Iris pigment epithelial cell (primary cell): ENCODE measurements around the gene LZTS3.

Experiments
- DNase-seq: peaks from one replicate; pipeline ENCODE4 v3.0.0-alpha.2; 2011; ENCODE audit warnings: low read depth

The LZTS3 gene

DNA sequence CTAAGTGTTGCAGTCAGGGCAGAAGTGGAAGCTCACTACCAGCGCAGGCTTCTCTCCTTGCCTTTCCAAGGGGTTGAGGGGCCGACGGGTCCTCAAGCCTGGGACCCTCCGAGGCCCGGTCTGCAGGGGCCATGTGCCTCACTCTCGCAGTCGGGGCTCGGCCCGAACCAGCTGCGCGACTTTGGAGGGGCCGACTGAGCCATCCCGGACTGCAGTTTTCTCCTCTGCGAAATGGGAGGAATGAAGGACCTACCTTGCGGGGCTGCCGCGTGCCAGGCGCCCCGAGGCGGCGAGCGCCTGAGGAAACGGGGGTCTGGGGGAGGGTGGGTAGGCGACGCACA is 5.6 kb downstream of the LZTS3 start:
- DNase-seq: no peak

DNA sequence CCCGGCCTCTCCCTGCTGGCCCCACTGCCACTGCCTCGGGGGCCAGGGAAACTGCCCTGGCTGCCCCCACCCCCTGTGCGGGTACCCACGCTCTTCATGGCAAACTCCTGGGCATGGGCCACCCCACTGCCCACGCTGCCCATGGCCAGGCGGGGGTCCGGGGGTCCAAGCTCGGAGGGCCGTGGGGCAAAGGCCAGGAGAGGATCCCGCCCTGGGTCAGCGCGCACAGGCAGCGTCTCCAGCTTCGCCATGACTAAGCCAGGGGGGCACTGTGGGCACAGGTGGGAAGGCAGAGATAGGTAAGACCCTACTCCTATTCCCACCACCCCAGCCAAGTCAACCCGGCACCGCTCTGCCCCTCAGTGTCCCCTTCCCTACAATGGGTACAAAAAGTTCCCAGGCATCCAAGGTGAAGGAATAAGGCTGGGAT is 6.4 kb downstream of the LZTS3 start:
- no peak for DNase-seq

DNA sequence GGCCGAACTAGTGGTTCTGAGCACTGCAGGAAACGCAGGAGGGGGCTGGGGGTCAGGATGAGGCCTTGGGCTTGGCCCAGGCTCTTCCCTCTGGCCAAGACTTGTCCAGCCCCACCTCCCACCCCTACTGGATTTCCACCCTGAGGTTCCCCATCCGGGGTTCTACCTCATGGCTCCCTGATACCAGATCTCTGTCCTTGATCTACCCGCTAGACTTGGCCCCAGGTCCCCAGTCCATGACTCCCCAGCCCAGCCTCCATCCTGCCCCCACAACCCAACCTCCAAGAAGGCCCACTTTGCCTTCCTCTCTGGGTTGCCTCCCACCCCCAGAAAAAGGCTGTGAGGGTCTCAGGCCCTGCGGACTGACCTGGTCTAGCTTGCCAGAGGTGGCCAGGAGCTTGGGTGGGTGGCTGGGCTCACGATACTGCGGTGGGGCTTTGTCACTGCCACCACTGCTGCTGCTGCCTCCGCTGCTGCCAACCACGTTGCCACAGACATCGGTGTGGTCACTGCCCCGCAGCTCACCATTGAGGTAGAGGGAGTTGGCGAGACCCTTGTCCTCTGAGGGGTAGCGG is 6.9 kb downstream of the LZTS3 start:
- DNase-seq: no peak

DNA sequence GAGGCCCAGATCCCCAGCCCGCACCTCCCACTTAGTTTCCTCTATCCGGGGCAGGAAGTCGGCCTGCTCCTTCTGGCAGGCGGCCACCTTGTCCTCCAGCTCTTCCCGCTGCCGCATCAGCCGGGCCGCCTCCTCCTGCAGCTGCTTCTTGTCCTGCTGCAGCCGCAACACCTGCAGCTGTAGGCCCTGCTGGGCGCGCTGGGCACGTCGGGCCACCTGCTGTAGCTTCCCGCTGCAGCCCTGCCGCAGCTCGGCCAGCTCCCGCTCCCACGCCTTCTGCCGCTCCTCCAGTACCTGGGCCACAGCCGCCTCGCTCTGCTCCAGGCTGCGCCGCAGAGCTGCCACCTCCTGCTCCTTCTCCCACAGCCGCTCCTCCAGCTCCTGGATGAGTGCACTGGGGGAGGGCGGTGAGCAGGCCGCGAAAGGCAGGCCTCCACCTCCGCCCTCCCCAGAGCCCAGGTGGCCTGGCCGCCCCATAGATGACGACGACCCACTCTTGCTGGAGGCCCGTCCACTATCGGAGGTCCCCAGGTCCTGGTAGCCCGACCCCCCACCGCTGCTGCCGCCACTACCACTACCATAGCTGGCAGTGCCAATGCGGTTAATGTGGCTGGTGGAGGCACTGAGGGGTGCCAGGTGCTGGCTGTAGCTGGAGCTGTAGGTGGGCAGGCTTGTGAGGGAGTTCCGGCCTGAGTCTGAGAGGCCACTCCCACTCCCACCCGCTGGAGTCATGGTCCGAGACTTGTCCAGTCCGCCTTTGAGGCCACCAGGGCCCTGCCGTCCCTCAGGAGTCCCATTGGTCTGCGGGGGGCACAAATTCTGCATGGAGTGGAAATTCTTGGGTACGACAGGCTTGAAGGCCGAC is 7.6 kb downstream of the LZTS3 start:
- peak; percentile 58 for DNase-seq

DNA sequence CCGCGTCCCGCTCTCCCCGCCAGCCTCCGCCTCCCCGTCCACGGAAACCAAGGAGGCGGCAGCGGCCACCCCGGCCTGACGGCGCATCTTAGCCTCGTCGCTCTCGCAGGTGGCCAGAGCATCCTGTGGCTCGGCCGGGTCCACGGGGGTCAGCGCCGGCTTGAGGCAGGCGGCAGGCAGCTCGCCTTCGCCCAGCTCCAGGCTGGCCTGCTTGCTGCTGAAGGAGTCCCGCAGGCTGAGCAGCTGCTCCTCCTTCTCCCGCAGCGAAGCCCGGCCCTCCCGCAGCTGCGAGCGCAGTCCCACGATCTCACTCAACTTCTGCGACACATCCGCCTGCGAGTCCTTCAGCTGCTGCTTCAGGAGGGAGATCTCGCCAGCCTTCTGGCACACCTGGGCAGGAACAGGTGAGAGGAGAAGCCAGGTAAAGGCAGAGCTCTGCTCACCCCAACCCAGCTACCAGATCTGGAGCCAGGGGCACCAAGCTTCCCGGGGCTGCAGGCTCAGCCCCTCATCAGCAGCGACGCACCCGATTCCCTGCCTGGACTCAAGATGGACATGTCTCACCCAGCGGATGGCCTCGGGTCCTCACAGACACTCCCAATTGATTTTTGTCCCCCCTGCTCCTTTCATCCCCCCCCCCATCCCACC is 8.5 kb downstream of the LZTS3 start:
- DNase-seq: no peak

DNA sequence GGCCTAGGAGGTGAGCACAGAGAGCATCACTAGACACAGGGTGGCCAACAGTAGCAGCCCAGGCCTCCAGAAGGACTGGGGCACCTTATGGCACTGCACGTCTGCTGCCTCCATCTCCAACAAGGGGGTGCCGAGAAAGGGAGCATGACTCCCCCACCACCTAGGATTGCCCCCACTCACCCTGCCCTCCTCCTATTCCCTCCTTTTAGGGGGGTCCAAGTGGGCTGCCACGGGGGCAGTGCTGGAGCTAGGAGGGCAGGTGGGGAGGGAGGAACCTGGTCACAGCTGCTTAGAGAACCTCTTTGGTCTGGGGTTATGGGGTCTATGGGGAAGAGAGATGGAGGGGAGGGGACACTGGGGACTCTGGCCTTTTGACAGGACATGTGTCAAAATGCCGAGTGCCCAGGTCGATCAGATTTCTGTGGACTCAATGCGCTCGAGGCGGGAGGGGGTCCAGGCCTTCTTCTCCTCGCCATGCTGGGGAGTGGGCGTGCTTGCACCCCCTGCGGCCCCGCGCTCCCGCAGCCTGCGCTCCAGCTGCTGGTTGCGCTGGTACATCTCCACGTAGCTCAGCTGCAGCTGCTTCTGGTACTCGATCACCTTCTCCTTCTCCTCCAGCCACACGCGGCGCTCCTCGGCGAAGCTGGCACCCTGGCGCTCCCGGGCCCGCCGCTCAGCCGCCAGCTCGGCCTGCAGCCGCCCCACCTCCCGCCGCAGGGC is 9.1 kb downstream of the LZTS3 start:
- no peak for DNase-seq

DNA sequence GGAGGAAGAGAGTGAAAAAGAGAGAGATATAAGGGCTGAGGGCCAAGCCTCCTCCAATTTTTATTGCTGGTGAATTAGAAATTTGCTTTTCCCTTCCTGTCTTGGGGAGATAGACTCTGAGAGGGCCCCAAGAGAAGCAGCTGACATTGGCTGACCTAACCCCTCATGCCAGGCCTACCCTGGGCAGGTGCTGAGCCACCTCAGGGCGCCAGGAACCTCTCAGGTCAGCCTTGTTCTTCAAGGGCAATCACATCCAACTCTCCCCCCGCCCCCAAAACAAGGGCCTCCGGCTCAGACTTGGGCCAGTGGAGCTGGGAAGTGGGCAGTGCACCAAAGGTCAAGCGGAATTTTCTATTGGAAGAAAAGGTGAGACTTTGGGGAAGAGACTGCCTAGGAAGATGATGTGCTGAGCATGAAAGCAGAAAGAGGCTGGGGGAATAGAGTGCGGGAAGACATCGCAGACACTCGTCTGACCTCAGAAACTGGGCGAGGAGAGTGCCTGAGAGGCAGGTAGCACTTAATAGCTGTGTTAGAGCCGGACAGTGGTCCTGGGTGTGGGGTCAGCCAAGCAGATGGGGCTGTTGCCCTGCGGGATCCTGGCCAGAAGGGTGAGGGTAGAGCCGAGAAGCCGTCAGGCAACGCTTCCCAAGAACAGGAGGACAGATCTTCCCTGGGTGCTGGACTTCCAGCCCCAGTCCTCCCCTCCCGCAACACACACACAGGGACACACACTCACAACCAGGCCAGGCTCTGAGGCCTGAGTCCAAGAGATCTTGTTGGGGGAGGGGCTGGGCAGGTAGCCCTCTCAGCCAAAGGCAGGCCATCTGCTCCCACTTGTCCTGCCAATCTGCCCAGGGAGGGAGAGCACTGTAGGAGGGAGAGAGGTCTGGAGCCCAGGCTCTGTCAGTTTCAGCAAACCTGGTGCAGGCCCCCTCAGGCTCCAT is 10.0 kb downstream of the LZTS3 start:
- no peak for DNase-seq

DNA sequence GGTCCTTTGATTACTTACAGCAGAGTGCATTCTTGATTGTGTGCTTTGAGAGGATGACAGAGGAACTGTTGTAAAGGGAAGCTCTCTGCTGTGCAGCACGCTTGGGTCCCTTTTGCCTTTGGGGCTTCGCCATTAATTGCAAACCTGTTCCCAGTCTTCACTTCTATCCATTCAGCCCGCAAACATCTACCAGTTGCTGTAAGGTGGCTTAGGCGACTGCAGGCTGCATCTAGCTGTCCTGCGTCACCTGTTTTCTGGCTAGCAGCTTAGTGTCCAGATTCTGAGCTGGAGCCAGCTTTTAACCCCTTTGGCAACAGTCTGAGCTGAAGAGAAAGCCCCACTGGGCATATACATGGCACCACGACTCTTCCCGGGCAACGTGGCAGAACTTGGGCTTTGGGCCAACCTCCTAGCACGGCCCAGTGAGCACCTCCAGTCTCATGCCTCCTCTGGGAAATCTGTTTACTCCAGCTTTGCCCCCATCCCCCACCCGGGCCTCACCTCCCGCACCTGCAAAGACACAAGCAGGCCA is 11.2 kb downstream of the LZTS3 start:
- DNase-seq: no peak

DNA sequence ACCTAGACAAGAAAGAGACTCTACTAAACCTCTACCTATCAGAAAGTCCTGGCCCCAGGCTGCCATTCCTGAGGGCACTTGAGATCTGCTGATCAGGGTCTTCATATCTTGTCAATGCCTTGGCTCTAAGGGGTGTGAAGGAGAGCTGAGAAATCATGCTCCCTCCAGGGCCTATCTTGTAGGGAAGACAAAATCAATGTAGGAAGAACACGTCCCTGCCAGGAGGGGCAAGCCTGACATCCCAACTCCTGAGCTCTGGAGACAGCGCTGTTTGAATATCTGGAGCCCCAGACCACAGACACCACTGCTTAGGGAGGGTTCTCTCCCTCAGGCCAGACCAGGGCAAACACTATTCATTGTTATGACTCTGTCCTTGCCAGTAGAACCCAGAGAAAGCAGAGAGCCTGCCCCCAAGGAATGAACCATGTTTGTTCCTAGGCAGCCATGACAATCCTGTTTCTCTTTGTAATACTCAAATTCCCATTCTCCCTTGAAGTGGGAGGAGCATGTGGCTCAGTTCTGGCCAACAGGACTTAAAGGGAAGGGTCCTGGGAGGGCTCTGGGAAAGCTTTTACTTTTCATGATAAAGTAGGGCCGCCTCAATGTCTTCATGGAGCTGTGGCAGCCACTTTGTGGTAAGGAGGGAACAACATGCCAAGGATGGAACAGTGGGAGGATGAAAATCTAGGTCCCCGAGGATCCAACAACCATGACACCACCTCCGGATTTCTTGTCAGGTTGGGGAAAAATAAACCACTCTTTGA is 11.9 kb downstream of the LZTS3 start:
- DNase-seq: no peak

DNA sequence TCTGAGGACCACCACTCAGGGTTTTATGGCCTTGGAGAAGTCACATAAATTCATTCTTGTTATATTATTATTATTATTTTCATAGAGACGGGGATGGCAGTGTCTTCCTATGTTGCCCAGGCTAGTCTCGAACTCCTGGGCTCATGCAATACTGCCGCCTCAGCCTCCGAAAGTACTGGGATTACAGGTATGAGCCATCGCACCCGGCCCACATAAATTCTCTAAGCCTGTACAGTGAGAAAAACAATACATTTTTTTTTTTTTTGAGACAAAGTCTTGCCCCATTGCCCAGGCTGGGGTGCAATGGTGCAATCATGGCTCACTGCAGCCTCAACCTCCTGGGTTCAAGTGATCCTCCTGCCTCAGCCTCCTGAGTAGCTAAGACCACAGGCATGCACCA is 12.9 kb downstream of the LZTS3 start:
- DNase-seq: no peak

DNA sequence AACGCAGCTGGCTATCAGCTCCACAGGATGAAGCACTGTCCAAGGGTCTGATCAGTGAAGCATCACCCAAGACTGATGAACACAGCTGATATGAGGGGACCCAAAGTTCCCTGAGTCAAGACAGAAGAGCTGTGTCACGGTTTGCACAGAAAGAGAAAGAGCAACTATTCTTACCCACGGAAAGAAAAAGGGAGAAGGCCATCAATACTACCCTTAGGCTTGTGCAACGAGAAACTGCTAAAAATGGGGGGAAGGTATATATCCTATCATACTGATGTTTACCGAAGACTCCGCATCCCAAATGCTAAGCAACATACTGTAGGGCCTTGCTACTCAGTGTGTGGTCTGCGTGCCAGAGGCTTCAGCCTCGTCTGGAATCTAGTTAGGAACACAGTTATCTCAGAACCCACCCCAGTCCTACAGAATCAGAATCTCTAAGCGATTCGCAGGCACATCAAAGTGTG is 14.3 kb downstream of the LZTS3 start:
- peak; percentile 54 for DNase-seq

DNA sequence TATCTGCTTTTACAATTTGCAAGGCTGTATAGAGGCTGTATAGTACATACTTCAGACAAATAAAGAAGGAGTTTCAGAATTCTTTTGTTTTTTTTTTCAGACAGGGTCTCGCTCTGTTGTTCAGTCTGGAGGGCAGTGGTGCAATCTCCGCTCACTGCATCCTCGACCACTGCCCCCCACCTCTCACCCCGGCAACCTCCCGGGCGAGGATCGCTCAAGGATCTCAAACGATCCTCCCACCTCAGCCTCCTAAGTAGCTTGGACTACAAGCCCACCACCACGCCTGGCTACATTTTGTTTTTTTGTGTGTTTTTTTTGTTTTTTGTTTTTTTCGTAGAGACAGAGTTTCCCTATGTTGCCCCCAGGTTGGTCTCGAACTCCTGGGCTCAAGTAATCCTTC is 15.5 kb downstream of the LZTS3 start:
- DNase-seq: no peak

DNA sequence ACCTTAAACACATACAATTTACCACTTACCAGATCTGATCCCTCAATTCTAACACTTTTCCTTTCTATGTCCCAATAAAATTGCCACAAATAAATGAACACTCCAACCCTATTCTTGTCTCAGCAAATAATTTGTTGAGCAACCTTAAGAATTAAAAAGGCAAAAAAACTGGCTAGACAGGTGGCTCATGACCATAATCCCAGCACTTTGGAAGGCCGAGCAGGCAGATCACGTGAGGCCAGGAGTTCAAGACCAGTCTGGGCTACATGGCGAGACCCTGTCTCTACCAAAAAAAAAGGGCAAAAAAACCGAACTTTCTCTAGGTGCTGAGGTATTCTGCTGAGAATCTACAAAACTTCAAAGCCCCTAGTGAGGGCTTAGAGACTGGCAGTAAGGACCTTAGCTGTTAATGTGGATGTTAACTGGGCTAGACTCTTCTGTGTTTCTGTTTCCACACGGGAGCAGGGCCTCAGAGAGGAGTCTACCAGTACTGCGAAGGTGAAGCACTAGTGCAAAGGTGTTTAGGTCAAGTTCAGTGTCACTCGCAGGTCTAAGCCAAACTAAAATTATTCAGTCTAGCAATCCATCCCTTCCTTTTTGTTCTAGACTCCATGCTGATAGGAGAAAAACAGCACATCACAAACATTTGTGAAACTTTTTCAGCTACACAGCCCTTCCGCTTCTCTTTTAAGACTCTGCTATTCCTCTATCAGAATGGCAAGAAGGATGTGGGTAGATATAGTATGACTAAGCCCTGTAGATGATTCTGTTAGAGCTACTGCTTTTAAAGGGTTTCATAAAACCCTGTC is 16.3 kb downstream of the LZTS3 start:
- DNase-seq: peak; percentile 27

DNA sequence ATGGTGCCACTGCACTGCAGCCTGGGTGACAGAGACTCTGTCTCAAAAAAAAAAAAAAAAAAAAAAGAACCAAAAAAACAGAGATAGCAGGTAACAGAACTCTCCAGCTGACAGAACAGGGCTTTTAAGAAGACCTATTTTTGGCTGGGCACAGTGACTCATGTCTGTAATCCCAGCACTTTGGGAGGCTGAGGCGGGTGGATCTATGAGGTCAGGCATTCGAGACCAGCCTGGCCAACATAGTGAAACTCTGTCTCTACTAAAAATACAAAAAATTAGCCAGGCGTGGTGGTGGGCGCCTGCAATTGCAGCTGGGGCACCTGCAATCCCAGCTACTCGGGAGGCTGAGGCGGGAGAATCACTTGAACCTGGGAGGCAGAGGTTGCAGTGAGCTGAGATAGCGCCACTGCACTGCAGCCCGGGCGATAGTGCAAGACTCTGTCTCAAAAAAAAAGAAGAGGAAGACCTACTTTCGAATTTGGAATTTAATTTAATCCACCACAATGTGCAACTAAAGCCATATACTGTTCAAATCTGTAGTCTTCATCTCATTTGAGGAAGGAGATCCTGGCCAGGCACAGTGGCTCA is 21.2 kb downstream of the LZTS3 start:
- peak; percentile 33 for DNase-seq

DNA sequence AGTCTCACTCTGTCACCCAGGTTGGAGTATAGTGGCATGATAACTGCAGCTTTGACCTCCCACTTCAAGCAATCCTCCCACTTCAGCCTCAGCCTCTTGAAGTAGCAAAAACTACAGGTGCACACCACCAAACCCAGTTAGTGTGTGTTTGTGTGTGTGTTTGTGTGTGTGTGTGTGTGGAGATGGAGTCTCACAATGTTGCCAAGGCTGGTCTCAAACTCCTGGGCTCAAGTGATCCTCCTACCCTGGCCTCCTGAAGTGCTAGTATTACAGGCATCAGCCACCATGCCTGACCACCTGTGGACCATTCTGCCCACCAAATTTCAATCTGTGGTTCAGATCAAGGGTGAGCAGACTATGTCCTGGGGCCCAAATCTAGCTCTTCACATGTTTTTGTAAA is 22.4 kb downstream of the LZTS3 start:
- DNase-seq: no peak

DNA sequence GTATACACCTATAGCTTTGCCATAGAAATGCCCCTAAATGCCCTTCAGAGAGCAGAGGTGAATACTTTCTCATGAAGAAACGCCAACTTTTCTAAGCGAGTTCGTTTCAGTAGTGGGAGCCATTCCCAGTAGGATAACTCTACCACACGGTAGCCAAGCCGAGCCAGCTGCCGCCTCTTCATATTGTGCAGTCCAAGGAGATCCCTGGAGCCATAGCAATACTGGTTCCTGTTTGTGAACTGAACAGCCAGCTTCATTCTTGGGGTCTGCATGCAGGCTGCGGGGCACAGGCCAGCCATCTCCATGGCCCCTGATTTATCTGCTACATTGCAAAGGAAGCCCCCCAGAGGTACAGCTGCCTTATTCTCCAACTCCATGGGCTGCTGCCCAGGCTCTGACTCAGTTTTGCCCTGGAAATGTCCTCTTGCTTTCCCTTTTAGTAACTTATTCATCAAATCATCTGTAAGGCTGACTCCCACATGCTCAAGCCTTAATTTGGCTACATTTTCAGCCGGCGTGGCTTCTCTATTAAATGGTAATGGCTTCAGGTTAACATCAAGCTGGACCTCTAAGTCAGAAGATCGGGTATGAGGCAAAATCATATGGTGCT is 26.5 kb downstream of the LZTS3 start:
- peak; percentile 17 for DNase-seq

DNA sequence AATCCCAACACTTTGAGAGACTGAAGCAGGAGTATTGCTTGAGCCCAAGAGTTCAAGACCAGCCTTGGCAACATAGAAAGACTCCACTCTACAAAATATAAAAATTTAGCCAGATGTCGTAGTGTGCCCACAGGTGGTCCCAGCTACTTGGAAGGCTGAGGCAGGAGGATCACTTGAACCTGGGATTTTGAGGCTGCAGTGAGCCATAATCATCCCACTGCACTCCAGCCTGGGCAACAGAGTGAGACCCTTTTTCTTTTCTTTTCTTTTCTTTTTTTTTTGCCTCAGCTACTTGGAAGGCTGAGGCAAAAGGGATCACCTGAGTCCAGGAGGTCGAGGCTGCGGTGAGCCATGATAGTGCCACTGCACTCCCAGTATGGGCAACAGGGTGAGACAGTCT is 31.6 kb downstream of the LZTS3 start:
- no peak for DNase-seq

DNA sequence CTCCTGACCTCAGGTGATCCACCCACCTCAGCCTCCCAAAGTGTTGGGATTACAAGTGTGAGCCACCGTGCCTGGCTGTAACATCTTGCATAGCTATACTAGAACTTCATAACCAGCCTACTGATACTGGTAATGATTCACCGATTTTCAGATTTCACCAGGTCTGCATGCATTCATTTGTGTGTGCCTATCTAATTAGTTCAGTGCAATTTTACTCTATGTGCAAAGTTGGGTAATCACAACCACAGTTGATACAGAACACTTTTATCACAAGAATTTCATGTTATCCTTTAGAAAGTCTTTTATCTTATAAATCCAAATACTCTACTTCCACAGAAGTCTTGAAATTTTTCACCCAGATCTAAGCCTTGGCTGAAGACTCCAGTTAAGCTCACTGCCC is 35.9 kb downstream of the LZTS3 start:
- peak; percentile 47 for DNase-seq
